Measurements from ENCODE around the gene C1QTNF9B.

DNA sequence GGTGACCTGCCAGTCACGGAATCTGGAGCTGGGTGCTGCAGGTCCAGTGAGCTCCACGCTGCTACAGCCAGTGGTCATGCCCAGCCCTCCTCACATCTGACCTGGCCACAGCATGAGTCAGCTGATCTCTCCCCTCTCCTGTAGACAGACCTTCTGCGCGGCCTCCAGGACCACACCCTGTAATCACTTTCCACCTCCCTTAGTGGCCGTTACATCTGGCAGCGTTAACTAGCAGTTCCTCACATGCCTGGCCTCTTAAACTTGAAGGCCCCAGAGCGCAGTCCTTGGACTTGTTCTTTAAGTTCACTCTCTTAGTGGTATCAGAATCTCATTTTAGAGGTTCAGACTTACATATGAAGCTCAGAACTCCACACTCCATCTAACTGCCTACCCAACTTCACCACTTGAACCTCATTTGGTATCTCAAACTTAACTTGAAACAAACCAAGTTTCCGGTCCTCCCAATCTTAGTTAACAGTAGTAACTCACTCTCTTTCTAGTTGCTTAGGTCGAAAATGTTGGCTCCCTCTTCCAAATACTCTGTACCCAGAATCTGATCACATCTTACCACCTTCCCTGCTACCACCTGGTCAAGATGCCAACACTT, 30.8 kb downstream of the C1QTNF9B start:
- TF ChIP-seq ESRRA (CRISPR knock-in tag; IDR thresholded peaks at IDR 0.05; ENCODE audit: low read depth), result no peak
- TF ChIP-seq RBAK (CRISPR knock-in tag; IDR thresholded peaks at IDR 0.05), result no peak
- TF ChIP-seq CEBPB (IDR thresholded peaks at IDR 0.05; ENCODE audit: borderline replicate concordance, low read depth, low read length), result no peak
- TF ChIP-seq, protein P1, sequence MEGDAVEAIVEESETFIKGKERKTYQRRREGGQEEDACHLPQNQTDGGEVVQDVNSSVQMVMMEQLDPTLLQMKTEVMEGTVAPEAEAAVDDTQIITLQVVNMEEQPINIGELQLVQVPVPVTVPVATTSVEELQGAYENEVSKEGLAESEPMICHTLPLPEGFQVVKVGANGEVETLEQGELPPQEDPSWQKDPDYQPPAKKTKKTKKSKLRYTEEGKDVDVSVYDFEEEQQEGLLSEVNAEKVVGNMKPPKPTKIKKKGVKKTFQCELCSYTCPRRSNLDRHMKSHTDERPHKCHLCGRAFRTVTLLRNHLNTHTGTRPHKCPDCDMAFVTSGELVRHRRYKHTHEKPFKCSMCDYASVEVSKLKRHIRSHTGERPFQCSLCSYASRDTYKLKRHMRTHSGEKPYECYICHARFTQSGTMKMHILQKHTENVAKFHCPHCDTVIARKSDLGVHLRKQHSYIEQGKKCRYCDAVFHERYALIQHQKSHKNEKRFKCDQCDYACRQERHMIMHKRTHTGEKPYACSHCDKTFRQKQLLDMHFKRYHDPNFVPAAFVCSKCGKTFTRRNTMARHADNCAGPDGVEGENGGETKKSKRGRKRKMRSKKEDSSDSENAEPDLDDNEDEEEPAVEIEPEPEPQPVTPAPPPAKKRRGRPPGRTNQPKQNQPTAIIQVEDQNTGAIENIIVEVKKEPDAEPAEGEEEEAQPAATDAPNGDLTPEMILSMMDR (CRISPR knock-in tag; IDR thresholded peaks at IDR 0.05), result no peak
- TF ChIP-seq GABPA (IDR thresholded peaks at IDR 0.05; ENCODE audit: low read depth, low read length), result no peak
- no peak for TF ChIP-seq GABPA (CRISPR knock-in tag; IDR thresholded peaks at IDR 0.05; ENCODE audit: low read depth)
- TF ChIP-seq RAD21 (CRISPR knock-in tag; IDR thresholded peaks at IDR 0.05), result no peak
- TF ChIP-seq NFKBIZ (CRISPR knock-in tag; IDR thresholded peaks at IDR 0.05), result no peak

All from HepG2 (cell line).